ENCODE data around the gene EXOC4.
"Not testable (repeated sequence)": the region's sequence is repeated elsewhere in the genome, so short reads cannot be mapped to it uniquely, and the experiment has no call there.

EXOC4 gene

DNA sequence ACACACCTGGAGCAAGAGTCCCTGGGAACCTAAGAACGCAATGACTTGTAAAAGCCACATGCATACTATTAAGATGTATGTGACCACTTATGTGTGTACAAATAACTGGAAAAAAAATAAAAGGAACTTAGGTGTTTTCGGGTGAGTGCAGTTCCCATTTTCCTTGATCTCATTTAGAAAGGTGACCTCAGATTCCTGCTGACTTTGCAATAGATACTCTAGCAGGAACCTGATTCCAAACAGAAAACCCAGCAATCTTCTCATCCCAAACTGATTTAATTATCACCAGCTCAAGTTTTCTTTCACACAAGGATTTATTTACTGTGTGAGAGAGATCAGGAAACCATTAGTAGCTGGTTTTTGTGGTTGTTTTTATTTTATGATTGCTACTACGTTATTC, 817.8 kb downstream of the EXOC4 start:
- TF ChIP-seq, protein P1, sequence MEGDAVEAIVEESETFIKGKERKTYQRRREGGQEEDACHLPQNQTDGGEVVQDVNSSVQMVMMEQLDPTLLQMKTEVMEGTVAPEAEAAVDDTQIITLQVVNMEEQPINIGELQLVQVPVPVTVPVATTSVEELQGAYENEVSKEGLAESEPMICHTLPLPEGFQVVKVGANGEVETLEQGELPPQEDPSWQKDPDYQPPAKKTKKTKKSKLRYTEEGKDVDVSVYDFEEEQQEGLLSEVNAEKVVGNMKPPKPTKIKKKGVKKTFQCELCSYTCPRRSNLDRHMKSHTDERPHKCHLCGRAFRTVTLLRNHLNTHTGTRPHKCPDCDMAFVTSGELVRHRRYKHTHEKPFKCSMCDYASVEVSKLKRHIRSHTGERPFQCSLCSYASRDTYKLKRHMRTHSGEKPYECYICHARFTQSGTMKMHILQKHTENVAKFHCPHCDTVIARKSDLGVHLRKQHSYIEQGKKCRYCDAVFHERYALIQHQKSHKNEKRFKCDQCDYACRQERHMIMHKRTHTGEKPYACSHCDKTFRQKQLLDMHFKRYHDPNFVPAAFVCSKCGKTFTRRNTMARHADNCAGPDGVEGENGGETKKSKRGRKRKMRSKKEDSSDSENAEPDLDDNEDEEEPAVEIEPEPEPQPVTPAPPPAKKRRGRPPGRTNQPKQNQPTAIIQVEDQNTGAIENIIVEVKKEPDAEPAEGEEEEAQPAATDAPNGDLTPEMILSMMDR (IDR thresholded peaks at IDR 0.05; ENCODE audit: low read depth, low read length), result no peak
- no peak overlapping the region for H3K4me3 ChIP-seq (replicated peaks in 1 of 2; ENCODE audit: low read depth in 2 of 2, low read length in 2 of 2)
- no peak for DNase-seq (ENCODE audit: low read depth in 2 of 2)

DNA sequence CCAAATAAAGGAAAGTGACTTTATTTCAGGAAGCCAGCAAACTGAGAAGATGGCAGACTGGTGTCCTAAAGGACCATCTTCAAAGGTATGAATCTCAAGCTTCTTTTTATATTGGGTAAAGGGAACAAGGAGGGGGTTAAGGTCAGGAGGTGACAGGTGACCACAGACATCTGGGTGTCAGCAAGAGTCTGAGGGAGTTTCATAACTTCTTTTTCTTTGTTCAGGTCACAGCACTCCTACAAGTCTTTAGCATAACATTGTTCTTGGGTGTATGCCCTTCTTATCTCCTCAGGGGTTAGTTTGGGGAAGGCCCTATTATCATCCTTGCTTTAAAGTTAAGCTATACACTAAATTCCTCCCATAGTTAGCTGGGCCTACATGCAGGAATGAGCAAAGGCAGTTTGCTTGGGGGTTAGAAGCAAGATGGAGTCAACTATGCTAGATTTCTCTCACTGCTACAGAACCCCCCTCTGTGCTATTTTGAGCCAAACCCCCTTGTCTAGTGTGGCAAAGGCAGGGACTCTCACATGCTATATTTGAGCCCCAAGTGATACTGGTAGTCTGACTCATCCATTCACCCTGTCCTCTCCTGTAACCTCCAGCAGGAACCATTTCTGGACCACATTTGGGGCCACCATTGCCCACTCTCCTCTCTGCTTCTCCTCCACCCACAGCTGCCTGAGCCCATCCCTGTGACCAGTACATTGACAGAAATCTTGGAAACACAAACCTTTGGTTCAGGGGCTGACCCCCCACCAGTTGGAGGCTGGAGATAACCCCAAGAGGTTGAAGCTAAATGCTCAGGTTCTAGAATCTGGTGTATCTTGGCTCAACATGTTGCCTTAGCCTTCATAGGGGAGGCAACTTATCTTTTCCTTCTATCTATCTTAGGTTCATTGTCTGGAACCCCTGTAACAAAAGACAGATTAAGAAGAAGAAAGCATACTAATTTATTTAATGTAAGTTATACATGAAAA, 818.8 kb downstream of the EXOC4 start:
- no peak overlapping the region for H3K4me3 ChIP-seq (replicated peaks in 1 of 2; ENCODE audit: low read depth in 2 of 2, low read length in 2 of 2)
- no peak for DNase-seq (ENCODE audit: low read depth in 2 of 2)
- TF ChIP-seq, protein P1 (IDR thresholded peaks at IDR 0.05; ENCODE audit: low read depth, low read length), result no peak

DNA sequence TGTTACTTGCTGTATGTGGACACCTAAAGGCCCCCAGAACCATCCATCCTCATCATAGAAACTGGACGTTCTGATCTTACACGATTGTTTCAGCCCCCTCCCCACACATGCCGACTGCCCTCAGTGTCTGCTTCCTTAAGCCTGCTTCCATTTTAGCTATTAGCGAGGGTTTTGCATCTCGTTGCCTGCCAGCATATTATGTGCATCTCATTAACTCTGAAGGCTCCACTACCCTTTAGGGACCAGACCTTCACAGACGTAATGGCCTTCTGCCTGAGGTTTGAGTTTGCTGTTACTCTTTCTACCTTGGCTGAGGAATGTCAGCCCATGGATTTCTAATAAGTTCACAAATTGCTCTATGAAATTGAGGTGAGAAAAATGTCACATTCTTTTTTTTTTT, 820.4 kb downstream of the EXOC4 start:
- DNase-seq (ENCODE audit: low read depth in 2 of 2), result no peak
- H3K4me3 ChIP-seq (replicated peaks in 1 of 2; ENCODE audit: low read depth in 2 of 2, low read length in 2 of 2), result no peak overlapping the region
- TF ChIP-seq, protein P1 (IDR thresholded peaks at IDR 0.05; ENCODE audit: low read depth, low read length), result no peak

DNA sequence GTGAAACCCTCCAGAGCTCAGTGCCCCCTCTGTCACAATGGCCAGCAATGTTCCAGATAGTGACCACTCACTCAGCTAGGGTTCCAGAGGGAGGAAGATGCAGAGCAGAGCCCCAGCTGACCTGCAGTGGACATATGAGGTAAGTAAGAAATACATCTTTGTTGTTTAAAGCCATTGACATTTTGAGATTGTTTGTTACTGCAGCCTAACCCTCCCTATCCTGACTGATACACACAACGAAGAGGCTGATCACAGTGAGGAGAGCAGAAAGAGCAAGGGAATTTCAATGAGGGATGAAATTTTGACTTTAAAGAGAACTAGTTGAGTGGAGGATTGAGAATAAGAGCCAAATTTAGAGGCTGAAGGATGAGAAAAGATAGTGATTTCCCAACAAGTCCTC, 822.9 kb downstream of the EXOC4 start:
- H3K4me3 ChIP-seq (replicated peaks in 1 of 2; ENCODE audit: low read depth in 2 of 2, low read length in 2 of 2), result no peak overlapping the region
- DNase-seq (ENCODE audit: low read depth in 2 of 2), result no peak
- TF ChIP-seq, protein P1 (IDR thresholded peaks at IDR 0.05; ENCODE audit: low read depth, low read length), result no peak

DNA sequence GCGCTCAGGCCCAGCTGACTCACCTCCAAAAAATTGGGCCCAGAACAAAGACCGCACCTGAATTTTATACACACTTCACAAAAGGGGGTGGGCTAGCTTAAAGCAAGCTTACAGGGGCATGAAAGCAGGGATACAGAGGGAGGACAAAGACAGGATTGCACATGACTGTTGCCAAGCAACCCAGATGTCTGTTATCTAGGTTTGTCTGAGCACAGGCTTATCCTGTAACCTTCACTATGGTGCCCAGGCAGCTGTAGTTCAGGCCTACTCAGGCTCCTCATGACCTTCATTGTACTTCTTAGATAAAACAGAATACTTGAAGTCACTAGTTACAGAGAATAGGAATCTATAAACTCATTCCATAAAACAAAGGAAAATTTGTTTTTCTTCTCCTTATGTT, 824.7 kb downstream of the EXOC4 start:
- peak in 1 of 2 donors; percentile 15 for DNase-seq (ENCODE audit: low read depth in 2 of 2)
- not testable (repeated sequence) for H3K4me3 ChIP-seq (replicated peaks in 1 of 2; ENCODE audit: low read depth in 2 of 2, low read length in 2 of 2)

DNA sequence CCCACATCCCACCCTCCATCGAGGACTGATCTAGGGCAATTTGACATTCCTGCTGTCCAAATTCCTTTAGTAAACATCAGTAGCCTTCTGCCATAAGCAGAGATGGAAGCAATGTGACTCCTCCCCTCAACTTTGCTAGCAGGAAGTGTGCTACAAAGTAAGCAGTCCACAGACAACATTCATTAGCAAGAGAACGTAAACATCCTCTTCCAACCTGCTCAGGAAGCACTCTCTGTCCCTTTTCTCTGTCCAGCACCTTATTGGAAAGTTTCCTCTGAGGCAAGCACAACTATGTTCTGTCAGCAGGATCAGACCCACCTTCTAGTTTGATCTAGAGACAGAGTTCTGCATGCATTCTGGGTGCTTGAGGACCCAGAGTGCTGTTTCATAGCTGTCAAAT, 826.1 kb downstream of the EXOC4 start:
- DNase-seq (ENCODE audit: low read depth in 2 of 2), result no peak
- TF ChIP-seq, protein P1 (IDR thresholded peaks at IDR 0.05; ENCODE audit: low read depth, low read length), result no peak
- no peak overlapping the region for H3K4me3 ChIP-seq (replicated peaks in 1 of 2; ENCODE audit: low read depth in 2 of 2, low read length in 2 of 2)

DNA sequence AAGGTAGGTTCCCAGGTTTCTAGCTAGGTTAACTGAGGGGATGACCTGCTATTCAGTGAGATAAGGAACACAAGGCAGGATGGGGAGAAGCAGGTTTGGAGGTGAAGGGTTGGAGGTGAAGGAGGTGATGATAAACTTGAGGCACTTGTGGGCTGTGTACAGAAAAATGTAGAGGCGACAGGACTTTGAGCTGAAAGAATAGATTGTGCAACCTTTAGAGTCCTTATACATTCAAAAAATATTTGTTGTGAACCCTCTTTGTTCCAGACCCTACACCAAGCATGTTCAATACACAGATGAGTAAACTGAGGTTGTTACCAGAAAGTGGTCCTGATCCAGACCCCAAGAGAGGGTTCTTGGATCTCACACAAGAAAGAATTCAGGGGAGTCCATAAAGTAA, 828.8 kb downstream of the EXOC4 start:
- H3K4me3 ChIP-seq (replicated peaks in 1 of 2; ENCODE audit: low read depth in 2 of 2, low read length in 2 of 2), result no peak overlapping the region
- TF ChIP-seq, protein P1 (IDR thresholded peaks at IDR 0.05; ENCODE audit: low read depth, low read length), result no peak
- DNase-seq (ENCODE audit: low read depth in 2 of 2), result no peak

All from cardiac fibroblast (primary cell).